Central memory CD4-positive, alpha-beta T cell (primary cell): Measurements from ENCODE around the gene NBPF3.
"Not testable (repeated sequence)": the region's sequence is repeated elsewhere in the genome, so short reads cannot be mapped to it uniquely, and the experiment has no call there.

ENCODE experiments used
- DNase-seq: peaks from one replicate; pipeline ENCODE4 v3.0.0; 2022
- total RNA-seq, 3 experiments: gene quantifications; one replicate each; lab custom pipeline; 2026; lab: John Stamatoyannopoulos, UW

NBPF3 gene
- total RNA-seq: 8.5 to 21.9 (median 11.4) reads per million in 3 experiments

DNA sequence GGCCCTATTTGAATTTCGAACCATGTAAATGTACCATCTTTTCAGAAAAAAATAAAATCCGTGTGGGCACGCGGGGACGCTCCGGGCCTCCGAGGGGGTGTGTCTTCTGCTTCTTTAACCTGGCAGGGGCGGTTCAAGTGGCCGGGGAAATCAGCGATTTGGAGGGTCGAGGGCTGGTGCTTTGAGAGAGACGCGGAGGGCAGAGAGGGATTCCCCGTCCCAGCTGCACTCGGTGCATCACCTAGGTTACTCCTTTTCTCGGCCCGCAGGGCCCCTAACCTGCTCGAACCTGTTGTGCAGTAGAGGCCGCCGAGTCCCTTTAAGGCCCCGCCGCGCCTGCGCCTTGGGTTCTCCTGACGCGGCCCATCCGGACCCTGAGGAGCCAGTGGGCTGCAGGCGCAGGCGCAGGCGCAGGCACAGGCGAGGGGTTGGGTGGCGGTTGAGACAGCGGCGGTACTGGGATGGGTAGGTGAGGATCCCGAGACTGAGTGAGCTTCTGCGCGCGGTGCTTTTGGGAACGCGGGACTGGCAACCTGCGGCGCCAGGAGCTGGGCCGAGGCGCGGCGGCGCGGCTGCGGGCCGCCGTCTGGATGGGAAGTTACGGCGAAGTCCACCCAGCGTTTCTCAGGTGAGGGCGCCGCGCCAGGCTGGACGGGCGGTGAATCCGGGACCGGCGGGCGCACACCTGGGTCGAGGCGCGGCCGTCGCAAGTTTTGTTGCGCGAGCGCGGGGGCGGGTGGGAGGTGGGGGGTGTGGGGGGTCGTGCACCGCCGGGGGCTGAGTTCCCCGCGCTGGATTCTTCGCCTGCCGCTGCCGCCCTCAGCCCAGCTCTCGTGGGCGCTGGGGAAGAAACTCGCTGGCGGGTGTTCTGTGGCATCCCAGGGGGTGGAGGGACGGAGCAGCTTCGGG, at the start of gene NBPF3:
TSS of gene NBPF3 (plus strand) at position 417 of the 909 bp plus-strand sequence. CDS start 4,950 bp downstream, outside the sequence.
- DNase-seq: peak; percentile 83

GRCh38 chr1:21391497-21391896, 48.4 kb upstream of the NBPF3 start:
- DNase-seq: no peak

- no peak for DNase-seq
Measured at GRCh38 chr1:21392587-21393263, 47.2 kb upstream of the NBPF3 start.

GRCh38 chr1:21396516-21396915, 43.4 kb upstream of the NBPF3 start:
- no peak for DNase-seq

- peak; percentile 17 for DNase-seq
Measured at GRCh38 chr1:21397813-21398188, 42.1 kb upstream of the NBPF3 start.

GRCh38 chr1:21401726-21402346, 38.1 kb upstream of the NBPF3 start:
- not testable (repeated sequence) for DNase-seq

DNA sequence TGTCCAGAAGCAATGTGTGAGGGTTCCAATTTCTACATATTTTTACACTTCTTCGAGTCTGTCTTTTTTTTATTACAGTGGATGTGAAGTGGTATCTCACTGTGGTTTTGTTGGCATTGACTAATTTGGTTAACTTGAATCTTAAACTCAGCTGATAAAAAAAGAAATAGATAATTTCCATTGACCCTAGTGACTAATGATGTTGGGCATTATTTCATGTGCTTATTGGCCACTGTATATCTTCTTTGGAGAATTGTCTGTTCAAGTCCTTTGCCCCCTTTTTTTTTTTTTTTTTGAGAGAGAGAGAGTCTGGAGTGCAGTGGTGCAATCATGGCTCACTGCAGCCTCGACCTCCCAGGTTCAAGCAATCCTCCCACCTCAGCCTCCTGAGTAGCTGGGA, 33.3 kb upstream of the NBPF3 start:
- DNase-seq: no peak

- not testable (repeated sequence) for DNase-seq
Measured at GRCh38 chr1:21409897-21410296, 30.0 kb upstream of the NBPF3 start.

DNA sequence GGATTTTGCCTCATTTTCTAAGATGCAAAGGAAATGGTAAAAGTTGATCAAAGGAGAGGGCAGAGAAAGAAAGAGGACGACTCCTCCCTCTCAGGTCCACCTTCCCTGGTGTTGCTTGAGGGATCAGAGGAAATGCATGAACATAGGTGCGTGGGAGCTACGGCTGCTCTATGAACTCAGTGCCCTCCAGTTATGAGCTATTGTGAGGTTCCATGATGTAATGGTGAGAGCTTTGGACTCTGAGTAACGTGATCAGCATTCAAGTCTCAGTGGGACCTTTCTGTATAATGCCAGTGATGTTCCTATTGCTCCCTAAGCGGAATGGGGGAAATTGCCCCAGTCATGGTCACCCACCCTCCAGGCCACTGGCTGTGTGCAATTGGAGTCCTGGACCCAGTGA, 25.9 kb upstream of the NBPF3 start:
- DNase-seq: no peak

DNA sequence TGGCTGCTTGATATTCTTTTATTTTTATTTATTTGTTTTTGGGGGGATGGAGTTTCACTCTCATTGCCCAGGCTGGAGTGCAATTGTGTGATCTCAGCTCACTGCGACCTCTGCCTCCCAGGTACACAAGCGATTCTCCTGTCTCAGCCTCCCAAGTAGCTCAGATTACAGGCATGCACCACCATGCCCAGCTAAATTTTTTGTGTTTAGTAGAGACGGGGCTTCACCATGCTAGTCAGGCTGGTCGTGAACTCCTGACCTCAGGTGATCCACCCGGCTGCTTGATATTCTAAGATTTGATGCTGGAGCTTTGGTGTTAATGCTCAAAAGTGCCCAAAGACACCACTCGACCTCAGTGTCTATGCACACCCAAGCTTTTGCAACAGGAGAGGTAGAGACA, 19.6 kb upstream of the NBPF3 start:
- not testable (repeated sequence) for DNase-seq

- not testable (repeated sequence) for DNase-seq
Measured at GRCh38 chr1:21421307-21421706, 18.6 kb upstream of the NBPF3 start.

GRCh38 chr1:21427798-21428480, 12.0 kb upstream of the NBPF3 start:
- DNase-seq: not testable (repeated sequence)

GRCh38 chr1:21428481-21429073, 11.4 kb upstream of the NBPF3 start:
- DNase-seq: not testable (repeated sequence)

- DNase-seq: not testable (repeated sequence)
Measured at GRCh38 chr1:21429210-21429609, 10.7 kb upstream of the NBPF3 start.

GRCh38 chr1:21430875-21431274, 9.1 kb upstream of the NBPF3 start:
- DNase-seq: not testable (repeated sequence)

DNA sequence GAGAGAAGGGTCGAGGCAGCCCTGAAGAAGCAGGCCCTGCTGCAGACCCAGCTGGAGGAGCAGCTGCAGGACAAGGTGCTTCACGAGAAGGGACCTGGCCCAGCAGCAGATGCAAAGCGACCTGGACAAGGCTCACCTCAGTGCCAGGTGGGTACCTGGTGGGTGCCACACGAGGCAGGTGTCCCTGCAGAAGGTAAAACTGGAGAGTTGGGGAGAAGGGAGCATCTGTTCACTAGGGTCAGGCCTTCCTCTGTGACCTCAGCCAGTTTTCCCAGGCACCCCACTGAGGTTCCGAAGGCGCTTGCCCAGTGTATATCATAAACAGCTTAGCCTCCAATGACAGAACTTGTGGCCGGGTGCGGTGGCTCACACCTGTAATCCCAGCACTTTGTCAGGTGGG, 5.5 kb upstream of the NBPF3 start:
- DNase-seq: no peak

DNA sequence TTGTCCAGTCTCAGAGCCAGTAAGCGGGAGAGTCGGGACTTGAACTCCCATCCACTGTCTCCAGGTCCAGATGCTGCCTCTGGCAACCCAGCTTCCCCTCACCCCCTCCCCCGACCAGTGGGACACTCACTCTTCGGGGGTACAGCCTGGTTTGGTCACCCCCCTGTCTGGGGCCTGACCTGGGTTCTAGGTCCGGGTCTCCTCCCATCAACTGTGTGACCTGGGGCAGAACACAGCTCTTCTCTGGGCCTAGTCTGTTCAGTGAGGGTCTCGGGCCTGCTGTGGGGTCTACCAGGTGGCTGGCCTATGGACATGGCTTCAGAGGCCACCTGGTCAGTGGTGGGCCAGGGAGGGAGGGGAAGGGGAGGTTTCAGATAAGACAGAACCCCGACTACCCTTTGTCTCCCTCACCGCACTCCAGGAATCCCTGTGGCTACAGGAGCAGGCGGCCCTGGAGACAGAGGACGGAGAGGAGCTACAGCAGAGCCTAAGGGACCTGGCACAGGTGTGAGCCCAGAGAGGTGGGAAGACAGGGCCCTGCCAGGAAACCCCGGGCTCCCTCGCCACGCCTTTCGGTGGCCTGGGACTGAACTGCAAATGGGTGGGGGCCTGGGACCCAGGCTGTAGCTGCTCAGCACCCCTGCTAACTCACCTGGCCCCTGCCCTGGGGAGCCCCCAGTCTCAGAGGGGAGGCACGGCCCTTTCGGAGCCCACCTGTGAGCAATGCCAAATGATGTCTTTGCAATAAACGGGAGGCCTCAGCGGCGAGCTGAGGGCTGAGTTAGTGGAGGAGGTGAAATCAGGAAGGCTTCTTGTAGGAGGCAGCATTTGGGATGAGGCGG, 4.1 kb upstream of the NBPF3 start:
- no peak for DNase-seq

GRCh38 chr1:21436488-21437340, 3.2 kb upstream of the NBPF3 start:
- no peak for DNase-seq

DNA sequence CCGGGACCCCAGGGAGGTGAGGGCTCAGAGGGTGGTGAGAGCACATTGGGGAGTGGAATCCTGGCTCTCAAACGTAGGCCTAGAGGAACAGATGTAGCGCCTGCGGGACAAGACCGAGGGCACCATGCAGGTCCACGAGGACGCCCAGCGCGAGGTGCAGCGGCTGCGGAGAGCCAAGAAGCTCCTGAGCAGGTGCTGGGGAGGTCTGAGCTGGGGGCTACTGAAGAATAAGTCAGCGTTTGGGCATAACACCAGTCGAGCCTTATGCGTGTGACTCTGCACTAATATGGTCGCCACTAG, 2.6 kb upstream of the NBPF3 start:
- DNase-seq: no peak

GRCh38 chr1:21438646-21439312, 1.2 kb upstream of the NBPF3 start:
- DNase-seq: not testable (repeated sequence)
